RPMI8226 (cell line): ENCODE data around the gene FOXL2NB.

Source experiments
- DNase-seq: peaks from one replicate; pipeline ENCODE4 v3.0.0-alpha.2; 2015

Gene FOXL2NB

GRCh38 chr3:138945709-138946662 is 1.0 kb upstream of the FOXL2NB start:
- DNase-seq = peak; percentile 36

GRCh38 chr3:138947495-138948121 is 591 bp downstream of the FOXL2NB start:
- DNase-seq = no peak

GRCh38 chr3:138948371-138949001 is 1.5 kb downstream of the FOXL2NB start:
- DNase-seq = no peak

- no peak for DNase-seq
These were observed 2.0 kb downstream of the FOXL2NB start for GRCh38 chr3:138949002-138949418.

GRCh38 chr3:138949445-138950005 is 2.5 kb downstream of the FOXL2NB start:
- DNase-seq = no peak

GRCh38 chr3:138950006-138950644 is 3.1 kb downstream of the FOXL2NB start:
- peak; percentile 26 for DNase-seq

GRCh38 chr3:138950701-138951100 is 3.7 kb downstream of the FOXL2NB start:
- DNase-seq = no peak

- no peak for DNase-seq
These were observed 13.4 kb downstream of the FOXL2NB start for GRCh38 chr3:138960417-138960852.

- no peak for DNase-seq
These were observed 16.0 kb downstream of the FOXL2NB start for GRCh38 chr3:138962854-138963560.

GRCh38 chr3:138964264-138964663 is 17.2 kb downstream of the FOXL2NB start:
- no peak for DNase-seq

GRCh38 chr3:138964923-138965322 is 17.9 kb downstream of the FOXL2NB start:
- DNase-seq = no peak

- no peak for DNase-seq
These were observed 24.8 kb downstream of the FOXL2NB start for GRCh38 chr3:138971766-138972320.

- DNase-seq = no peak
These were observed 25.9 kb downstream of the FOXL2NB start for GRCh38 chr3:138972941-138973340.

- DNase-seq = no peak
These were observed 27.4 kb downstream of the FOXL2NB start for GRCh38 chr3:138974462-138974861.

- no peak for DNase-seq
These were observed 28.3 kb downstream of the FOXL2NB start for GRCh38 chr3:138975351-138975750.

- no peak for DNase-seq
These were observed 29.0 kb downstream of the FOXL2NB start for GRCh38 chr3:138976047-138976446.

GRCh38 chr3:138984816-138985215 is 37.8 kb downstream of the FOXL2NB start:
- no peak for DNase-seq

GRCh38 chr3:138985932-138986331 is 38.9 kb downstream of the FOXL2NB start:
- DNase-seq = no peak

- DNase-seq = no peak
These were observed 40.2 kb downstream of the FOXL2NB start for GRCh38 chr3:138987181-138987580.

GRCh38 chr3:138995706-138996105 is 48.7 kb downstream of the FOXL2NB start:
- DNase-seq = no peak
